ENCODE data around the gene VRTN.
"Not testable (repeated sequence)": the region's sequence is repeated elsewhere in the genome, so short reads cannot be mapped to it uniquely, and the experiment has no call there.

The VRTN gene, protein sequence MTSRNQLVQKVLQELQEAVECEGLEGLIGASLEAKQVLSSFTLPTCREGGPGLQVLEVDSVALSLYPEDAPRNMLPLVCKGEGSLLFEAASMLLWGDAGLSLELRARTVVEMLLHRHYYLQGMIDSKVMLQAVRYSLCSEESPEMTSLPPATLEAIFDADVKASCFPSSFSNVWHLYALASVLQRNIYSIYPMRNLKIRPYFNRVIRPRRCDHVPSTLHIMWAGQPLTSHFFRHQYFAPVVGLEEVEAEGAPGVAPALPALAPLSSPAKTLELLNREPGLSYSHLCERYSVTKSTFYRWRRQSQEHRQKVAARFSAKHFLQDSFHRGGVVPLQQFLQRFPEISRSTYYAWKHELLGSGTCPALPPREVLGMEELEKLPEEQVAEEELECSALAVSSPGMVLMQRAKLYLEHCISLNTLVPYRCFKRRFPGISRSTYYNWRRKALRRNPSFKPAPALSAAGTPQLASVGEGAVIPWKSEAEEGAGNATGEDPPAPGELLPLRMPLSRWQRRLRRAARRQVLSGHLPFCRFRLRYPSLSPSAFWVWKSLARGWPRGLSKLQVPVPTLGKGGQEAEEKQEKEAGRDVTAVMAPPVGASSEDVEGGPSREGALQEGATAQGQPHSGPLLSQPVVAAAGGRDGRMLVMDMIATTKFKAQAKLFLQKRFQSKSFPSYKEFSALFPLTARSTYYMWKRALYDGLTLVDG

DNA sequence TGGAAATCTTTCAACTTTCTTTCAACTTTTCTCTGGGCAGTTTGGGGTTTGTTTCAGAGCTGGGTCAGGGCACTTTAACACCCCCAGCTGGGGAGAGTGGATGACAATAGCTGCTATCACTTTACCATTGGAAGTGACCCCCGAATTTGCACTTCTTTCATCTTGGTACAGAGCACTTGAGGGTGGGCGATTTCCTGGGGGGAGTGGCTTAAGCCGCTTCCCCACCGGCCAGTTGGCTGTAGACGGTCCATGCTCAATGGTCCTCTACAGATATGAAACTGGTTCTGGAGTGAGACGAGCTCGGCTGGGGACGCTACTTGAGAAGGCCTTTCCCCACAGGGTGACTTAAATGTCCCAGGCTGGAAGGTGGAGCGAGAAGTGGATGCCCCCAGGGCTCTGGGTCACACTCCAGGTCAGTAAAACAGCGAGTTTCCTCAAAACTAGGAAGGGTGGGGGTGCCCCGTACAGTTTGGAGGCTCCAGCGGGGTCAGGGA lies at the start of gene VRTN:
VRTN (plus strand) TSS at position 231 of the 494 bp plus-strand sequence. CDS start 8,313 bp downstream, outside the sequence.
- FAIRE-seq, result no peak

DNA sequence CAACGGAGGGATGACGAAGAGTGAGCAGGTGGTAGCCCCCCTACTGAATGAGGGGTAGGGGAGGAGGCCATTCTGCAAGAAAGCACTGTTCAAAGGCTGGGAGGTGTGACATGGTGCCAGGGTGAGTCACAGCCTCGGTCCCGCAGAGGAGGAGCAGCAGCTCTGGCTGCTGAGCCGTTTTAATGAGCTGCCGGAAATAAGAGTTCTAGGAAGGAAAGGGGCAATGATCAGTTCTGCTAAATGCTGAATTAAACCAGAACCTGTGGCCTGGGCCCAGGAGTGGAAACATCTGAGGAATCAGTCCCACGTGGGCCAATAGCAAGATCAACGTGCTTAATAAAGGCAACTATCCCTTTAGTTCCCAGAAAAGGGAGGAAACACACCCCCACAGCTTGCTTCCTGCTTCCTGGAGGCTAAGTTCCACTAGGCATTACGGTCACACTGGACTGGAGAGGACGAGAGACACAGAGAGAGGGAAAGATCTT lies 49.2 kb upstream of the VRTN start:
- no peak for FAIRE-seq

DNA sequence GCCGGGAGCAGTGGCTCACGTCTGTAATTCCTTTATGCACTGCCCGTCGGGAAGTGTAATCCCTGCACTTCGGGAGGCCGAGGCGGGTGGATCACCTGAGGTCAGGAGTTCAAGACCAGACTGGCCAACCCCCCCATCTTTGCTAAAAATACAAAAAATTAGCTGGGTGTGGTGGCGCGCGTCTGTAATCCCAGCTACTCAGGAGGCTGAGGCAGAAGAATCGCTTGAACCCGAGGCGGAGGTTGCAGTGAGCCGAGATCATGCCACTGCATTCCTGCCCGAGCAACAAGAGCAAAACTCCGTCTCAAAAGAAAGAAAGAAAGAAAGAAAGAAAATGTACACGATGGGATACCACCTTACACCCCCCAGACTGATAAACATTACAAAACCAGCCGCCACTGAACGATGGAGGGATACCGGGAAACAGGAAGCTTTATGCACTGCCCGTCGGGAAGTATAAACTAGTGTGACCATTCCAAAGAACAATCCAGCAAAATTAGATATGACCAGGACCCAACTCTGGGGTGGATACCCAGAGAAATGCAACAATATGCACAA lies 46.6 kb upstream of the VRTN start:
- FAIRE-seq, result no peak

DNA sequence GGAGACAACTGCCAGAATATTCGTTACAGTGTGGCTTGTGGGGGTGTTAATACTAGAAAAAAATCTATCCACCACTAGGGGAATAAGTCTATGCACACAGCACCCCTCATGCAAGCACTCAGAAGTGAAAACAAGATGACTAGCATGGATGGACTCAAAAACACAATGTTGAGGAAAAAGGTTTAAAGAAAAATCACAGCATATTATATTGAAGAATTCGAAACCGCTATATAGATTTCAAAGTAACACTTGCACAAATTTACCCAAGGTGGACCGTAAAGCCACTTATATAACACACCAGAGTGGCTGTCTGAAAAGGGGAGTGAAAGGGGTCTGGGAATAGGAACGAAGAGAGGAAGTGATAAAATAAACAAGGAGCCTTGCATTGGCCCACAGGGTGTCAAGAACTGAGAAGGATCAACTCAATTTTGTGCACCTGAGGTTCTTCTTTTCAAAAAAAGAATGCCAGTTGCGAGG lies 46.1 kb upstream of the VRTN start:
- no peak for FAIRE-seq

DNA sequence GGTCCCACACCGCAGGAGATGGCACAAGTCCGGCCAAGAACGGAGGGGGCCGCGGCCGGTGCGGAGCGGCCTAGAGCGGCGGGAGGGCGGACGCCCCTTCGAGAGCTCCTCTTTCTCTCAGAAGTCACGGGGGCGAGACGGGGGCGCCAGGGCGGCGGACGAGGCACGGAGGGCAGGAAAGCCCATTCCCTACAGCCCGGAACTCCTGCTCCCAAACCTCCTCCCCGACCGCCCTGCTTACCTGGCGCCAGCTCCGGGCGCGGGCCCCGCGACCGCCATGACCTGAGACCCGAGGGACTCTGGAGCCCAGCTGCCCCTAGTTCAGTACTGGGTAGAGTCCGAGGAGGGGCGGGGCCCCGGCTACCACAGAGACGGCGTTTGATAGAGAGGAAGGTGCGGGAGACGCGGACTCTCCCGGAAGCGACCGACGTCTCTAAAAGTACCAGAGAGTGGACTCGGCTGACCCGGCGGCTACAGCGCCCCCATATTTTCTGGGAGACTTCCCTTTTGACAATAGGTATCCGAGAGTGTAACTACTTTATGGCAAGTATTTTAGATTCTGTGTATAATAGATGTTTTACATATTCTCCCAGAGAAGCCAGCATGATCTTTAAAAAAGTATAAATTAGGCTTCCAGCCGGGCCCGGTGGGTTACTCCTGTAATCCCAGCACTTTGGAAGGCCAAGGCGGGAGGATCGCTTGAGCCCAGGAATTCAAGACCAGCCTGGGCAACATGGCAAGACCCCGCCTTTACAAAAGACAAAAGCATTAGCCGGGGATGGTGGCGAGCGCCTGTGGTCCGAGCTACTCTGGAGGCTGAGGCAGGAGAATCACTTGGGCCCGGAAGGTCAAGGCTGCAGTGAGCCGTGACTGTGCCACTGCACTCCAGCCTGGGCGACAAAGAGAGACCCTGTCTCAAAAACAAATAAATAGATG lies 45.4 kb upstream of the VRTN start, which contains the start of gene ABCD4:
ABCD4 (minus strand) TSS at position 301 of the 936 bp plus-strand sequence; CDS start at position 279, 22 bp downstream.
- FAIRE-seq, result no peak

DNA sequence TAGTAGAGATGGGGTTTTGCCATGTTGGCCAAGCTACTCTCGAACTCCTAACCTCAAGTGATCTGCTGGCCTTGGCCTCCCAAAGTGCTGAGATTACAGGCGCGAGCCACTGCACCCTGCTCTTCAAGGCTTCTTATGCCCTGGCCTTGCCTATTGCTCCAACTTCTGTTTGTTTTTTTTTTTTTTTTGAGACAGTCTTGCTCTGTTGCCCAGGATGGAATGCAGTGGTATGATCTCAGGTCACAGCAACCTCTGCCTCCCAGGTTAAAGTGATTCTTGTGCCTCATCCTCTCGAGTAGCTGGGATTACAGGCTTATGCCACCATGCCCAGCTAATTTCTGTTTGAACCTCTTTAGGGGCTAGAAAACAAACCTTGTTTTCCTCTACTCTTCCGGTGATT lies 39.6 kb upstream of the VRTN start:
- FAIRE-seq, result no peak

DNA sequence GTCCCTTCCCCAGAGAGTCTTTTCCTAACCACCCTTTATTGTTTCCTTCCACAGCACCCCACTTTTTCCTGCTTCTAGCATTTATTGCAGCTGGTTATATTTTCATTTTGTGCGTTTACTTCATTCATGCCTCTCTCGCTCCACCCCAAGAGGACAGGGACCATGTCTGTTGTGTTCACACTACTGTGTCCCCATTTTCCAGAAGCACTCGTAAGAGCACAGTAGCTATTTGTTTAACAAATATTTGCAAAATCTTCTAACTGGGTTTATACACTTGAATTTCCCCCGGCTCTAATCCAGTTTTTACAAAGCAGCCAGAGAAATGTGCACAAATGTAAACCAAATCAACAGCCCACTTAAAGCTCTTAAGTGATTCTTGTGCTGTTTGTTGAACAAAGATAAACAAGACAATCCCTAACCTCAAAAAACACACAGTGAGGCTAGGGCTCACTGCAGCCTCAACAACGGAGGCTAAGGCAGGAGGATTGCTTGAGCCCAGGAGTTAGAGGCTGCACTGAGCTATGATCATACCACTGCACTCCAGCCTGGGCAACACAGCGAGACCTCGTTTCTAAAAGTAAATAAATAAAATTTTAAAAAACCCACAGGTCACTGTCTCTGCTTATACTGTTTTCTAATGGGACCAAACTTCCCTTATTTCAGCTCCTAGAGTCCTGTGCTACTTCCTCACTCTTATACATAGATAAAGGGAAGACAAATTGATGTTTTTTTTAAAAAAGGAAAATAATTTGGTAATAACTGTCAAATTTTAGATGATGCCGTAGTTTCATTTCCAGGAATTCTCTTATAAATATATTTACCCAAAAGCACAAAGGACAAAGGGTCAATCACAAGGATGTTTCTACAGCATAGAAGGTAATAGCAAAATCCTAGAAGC lies 38.9 kb upstream of the VRTN start:
- FAIRE-seq, result no peak

DNA sequence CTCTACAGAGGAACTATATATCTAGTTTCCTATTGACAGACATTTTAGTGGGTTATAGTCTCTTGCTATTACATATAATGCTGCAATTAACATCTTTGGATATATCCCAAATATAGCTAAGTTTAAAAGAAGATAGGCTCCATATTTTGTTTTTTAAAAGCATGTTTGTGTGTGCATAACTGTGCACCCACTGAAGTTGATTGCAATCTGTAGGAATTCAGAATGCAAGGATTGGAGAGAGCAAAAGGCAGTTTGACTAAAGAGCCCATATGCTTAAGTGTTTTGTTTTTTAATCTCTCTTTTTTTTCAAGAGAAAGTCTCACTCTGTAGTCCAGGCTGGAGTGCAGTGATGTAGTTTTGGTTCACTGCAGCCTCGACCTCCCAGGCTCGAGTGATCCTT lies 36.1 kb upstream of the VRTN start:
- FAIRE-seq, result no peak

DNA sequence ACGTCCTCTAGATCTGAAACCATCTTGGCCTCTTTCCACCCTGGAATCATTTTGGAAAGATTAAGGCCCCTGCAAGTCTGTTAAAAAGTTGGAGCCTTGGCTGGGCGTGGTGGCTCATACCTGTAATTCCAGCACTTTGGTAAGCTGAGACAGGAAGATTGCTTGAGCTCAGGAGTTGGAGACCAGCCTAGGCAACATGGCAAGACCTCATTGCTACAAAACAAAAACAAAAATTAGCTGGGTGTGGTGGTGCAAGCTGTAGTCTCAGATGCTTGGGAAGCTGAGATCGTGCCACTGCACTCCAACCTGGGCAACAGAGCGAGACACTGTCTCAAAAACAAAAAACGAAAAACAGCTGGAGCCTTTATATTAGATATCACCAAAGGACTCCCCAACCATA lies 34.7 kb upstream of the VRTN start:
- no peak for FAIRE-seq

DNA sequence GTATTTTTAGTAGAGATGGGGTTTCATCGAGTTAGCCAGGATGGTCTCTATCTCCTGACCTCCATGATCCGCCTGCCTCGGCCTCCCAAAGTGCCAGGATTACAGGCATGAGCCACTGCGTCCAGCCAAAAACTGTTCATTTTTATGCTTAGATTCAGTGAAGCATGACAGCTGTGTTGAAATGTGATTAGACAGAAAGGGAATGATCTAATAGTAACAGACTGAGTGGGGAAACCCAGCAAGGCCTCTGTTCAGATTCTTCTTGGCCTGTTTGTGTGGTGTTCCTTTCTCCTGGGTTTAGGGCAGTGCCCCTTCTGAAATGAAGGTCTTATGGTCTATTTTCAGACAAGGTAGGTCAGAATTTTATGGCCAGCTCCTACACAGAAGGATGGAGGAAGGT lies 33.7 kb upstream of the VRTN start:
- FAIRE-seq, result no peak

DNA sequence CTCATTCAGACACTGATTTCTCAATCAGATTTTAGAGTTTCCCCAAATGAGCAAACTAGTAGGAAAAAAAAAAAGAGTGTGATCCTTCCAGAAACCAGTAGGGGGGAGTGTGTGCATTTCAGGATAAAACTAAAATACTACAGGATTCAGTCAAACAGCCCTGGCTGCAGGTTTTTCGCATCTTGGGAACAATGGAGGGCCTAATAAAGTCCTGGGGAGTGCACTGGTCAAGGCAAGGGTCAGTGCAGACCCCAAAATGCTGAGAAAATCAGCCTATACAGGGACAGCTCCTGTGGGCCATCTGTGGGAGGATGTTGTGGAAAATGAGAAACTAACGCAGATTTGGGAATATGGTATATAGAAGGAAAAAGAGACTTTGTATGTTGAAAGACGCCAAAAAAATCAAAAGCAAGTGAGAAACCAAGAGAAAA lies 23.3 kb upstream of the VRTN start:
- no peak for FAIRE-seq

DNA sequence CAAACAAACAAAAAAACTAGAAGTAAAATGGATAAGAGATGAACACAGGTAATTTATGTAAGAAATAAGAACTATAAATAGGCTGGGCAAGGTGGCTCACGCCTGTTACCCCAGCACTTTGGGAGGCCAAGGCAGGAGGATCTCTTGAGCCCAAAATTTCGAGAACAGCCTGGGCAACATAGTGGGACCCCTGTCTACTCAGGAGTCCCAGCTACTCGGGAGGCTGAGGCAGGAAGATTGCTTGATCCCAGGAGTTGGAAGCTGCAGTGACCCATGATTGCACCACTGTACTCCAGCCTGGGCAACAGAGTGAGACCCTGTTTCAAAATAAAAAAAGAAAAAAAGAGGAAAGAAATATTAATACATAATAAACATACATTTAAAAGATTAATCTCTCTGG lies 22.8 kb upstream of the VRTN start:
- FAIRE-seq, result no peak

DNA sequence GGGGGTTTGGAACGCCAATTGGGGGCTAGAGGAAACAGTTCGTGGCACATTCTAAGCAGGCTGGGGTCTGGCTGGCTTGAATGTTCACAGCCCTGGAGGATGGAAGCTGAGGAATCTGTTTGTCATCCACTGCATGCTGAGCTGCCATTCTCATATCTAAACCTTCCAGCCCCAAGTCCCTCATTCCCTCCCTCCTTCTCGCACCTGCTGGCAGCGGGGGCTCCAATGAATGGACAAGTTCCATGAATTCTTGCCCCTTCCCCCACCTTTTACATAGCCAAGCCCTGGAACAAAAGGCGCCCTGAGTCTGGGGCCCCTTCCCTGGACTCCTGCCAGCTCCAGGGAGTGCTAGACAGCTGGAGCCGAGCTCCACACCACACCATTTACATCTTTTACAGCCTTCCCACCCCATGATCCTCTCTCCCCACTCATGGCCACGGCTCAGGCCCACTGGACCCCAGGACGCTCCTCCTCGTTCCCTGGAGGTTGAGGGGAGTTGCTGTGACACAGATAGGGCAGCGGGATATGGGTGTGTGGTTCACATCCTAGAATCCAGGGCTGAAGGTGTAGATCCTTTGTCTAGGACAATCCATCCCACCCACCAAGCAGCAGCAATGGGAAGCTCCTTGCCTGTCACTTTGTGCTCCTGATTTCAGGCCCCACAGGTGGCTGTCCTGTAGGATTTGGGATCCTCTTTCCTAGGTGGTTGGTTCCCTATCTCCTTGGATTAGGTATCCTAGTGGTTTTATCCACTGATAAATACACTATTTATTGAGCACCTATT lies 21.7 kb upstream of the VRTN start:
- no peak for FAIRE-seq

DNA sequence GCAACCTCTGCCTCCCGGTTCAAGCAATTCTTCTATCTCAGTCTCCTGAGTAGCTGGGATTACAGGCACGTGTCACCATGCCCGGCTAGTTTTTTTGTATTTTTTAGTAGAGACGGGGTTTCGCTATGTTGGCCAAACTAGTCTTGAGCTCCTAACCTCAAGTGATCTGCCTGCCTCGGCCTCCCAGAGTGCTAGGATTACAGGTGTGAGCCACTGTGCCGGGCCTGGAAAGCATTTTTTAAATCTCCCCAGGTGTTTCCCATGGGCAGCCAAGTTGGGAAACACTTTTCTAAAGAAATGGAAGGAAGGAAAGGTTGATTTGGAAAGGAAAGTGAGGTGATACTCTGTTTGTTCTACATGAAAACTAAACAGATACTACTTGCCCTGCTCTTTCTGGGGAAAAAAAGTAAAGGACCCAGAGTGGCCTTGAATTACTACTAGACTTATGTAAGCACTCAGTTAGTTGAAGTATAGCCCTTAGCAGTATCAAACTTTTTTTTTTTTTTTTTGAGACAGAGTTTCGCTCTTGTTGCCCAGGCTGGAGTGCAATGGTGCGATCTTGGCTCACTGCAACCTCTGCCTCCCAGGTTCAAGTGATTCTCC lies 18.2 kb upstream of the VRTN start:
- FAIRE-seq, result not testable (repeated sequence)

DNA sequence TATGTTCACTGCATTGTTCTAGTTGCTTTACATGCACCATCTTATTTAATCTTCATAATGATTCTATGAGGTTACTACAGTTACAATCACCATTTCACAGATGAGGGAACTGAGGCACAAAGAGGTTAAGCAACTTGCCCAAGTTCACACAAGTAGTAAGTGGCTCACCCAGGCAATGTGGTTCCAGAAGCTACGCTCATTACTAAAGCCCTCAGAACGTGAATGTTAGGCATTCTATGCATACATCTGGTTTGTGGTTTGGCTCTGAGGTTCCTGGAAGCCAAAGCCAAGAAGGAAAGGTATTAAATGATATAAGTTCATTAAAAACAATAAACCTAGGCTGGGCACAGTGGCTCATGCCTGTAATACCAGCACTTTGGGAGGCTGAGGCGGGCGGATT lies 14.4 kb upstream of the VRTN start:
- FAIRE-seq, result no peak

DNA sequence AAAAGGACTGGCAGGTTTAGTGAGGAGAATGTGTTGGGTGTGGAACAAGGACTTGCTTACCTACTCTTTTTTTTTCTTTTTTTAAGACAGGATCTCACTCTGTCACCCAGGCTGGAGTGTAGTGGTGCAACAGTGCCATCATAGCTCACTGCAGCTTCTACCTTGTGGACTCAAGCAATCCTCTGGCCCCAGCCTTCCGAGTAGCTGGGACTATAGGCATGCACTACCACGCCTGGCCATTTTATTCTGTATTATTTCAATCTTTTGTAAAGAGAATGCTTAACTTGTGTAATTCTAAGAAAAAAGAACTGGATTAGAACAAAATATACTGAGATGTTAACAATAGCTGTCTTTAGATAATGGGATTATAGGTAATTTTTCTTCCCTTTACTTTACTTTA lies 1.9 kb upstream of the VRTN start:
- no peak for FAIRE-seq

DNA sequence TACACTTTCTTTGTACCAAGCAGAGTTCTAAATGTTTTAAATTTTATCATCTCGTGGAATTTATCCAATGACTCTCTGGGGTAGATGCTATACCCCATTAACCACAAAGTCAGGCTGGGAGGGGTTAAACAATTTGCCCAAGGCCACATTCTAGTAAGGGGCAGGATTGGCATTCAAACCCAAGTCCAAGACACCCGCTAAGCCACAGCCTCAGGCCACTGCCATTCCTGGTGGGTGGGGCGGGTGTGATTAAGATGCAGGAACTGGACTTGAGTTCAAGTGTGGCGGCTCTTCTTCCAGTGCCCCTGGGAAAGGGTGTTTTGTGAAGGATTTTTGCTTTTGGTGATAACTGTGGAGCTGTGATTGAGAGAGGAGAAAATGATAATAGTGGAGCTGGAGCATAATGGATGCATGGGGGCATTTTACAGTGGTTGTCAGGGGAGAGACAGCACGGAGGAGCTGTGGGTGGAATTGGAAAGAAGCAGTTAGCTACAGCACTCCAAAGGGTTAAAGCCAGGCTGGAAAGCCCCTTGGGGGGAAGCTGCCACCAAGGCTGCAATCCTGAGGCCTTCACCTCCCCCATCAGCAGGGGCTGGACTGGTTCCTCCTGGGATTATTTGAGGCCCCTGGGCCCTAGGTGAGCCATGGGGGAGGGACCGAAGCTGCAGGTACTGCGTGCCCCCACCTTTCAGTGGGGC lies 1.0 kb upstream of the VRTN start:
- FAIRE-seq, result no peak

DNA sequence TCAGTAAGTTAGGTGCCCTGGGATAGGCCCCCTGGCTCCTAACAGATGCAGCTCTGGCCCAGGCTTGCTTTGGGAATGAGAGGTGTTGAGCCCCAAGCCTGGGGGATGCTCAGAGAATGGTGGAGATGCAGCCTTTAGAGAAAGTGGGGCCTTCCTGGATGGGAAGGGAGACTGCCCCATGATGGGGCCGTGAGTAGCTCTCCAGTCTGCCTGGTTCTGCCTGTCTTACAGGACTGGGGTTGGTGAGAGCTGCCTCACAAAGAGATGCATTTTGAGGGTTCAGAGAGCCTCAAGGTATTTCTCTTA lies 523 bp upstream of the VRTN start:
- FAIRE-seq, result no peak

DNA sequence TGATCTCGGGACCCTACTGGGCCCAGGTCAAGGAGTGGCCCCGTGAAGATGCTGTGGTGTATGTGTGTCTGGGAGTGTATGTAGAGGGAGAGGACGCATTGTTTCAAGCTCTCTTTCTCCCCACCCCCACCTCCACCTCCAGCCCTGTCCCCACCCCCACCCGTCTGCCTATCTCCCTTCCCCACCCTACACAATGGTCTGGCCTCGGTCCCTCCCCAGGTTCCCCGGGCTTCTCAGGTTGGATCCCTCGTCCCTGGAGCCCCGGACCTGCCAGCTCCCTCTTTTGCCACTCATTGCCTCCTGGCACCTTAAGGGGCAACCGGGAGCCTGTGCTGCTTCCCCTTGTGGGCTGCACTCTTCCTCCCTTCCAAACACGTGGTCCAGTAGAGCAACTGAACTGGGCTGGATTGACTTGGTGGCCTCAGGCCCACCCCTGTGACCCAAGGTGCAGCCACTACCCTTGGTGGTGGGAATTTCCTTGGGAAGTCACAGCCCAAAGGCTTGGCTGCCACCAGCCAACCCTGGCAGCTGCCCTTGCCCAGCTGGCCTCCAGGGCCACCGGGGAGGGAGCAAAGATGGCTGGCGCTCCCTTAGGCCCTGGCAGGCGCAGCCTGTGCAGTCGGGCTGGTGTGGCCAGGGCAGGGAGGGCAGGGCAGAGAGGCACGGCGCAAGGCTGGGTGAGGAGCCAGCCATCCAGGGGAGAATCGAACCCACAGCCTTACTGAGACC lies 628 bp downstream of the VRTN start:
- FAIRE-seq, result no peak

Measured in colon (tissue), 2 donors.